OCI-LY7 (cell line): ENCODE data around the gene INTS3. TPM values are rescaled to one million over a fixed set of nuclear protein-coding genes. Genes with fewer than 3 reads are reported as not detected.

Experiments used
- BruUV-seq: library from RNA; stranded (reverse); fragments of 400-500 nt; replicated peaks from 2 replicates; lab custom pipeline; 2021; lab: Mats Ljungman, UMichigan
- CTCF ChIA-PET: fragments of 300-600 bp; sonication (Branson Sonifier 250); formaldehyde crosslinking; loops from one replicate; lab custom pipeline; 2022; ENCODE audit warnings: antibody characterized with exemption; ENCODE audit not compliant: unreplicated experiment; lab: Charles Lee
- POLR2A ChIA-PET: fragments of 300-600 bp; sonication (Branson Sonifier 250); formaldehyde crosslinking; loops from one replicate; lab custom pipeline; 2022; ENCODE audit warnings: antibody characterized with exemption; lab: Charles Lee
- DNase-seq: peaks from one replicate; pipeline ENCODE4 v3.0.0-alpha.2; 2015; ENCODE audit warnings: low spot score
- H2AFZ ChIP-seq: fragments of 200-600 bp; sonication (generic), shearing (Covaris generic); 2 replicates; pipeline ENCODE4 v1.6.1; 2014; ENCODE audit warnings: mild to moderate bottlenecking, antibody characterized with exemption, low read length, moderate library complexity
- H3K27ac ChIP-seq: fragments of 200-600 bp; sonication (generic); 2 replicates; pipeline ENCODE4 v1.5.1; 2014; ENCODE audit warnings: mixed run types, low read depth, mild to moderate bottlenecking, moderate library complexity, low read length, inconsistent platforms; ENCODE audit not compliant: poor library complexity, severe bottlenecking
- H3K36me3 ChIP-seq: fragments of 200-600 bp; sonication (generic); 2 replicates; pipeline ENCODE4 v1.6.1; 2014; ENCODE audit warnings: mild to moderate bottlenecking, antibody characterized with exemption, low read length, moderate library complexity, mixed read lengths; ENCODE audit not compliant: insufficient read depth
- H3K4me1 ChIP-seq: fragments of 200-600 bp; sonication (generic); 2 replicates; pipeline ENCODE4 v1.5.1; 2014; ENCODE audit warnings: mild to moderate bottlenecking, low read length; ENCODE audit not compliant: insufficient read depth, poor library complexity, severe bottlenecking
- H3K4me2 ChIP-seq: fragments of 200-600 bp; sonication (generic); 2 replicates; pipeline ENCODE4 v1.6.1; 2014; ENCODE audit warnings: mild to moderate bottlenecking, low read length
- H3K4me3 ChIP-seq: fragments of 200-600 bp; sonication (generic); 2 replicates; pipeline ENCODE4 v1.5.1; 2014; ENCODE audit warnings: mild to moderate bottlenecking, low read depth, low read length; ENCODE audit not compliant: poor library complexity, severe bottlenecking
- H3K79me2 ChIP-seq: fragments of 200-600 bp; sonication (generic); 2 replicates; pipeline ENCODE4 v1.6.1; 2016; ENCODE audit warnings: low read depth, mild to moderate bottlenecking, low read length, moderate library complexity, mixed read lengths; ENCODE audit not compliant: insufficient read depth
- H3K9me2 ChIP-seq: fragments of 200-600 bp; sonication (generic); 2 replicates; pipeline ENCODE4 v1.6.1; 2016; ENCODE audit warnings: mild to moderate bottlenecking, low read length, mixed read lengths; ENCODE audit not compliant: insufficient read depth
- H3K9me3 ChIP-seq: fragments of 200-600 bp; sonication (generic); 2 replicates; pipeline ENCODE4 v1.6.1; 2014; ENCODE audit warnings: mild to moderate bottlenecking, mixed run types, low read length, mixed read lengths
- H4K20me1 ChIP-seq: fragments of 200-600 bp; sonication (generic); 2 replicates; pipeline ENCODE4 v1.6.1; 2014; ENCODE audit warnings: mild to moderate bottlenecking, antibody characterized with exemption, low read length, moderate library complexity, mixed read lengths; ENCODE audit not compliant: insufficient read depth
- EZH2phosphoT487 ChIP-seq: fragments of 200-600 bp; sonication (generic); IDR thresholded peaks from 2 replicates; pipeline ENCODE4 v1.6.1; 2018; ENCODE audit warnings: low read depth, borderline replicate concordance, mild to moderate bottlenecking, mixed run types, antibody characterized with exemption, low read length, moderate library complexity, mixed read lengths
- intact Hi-C: fragments of 100-400 bp; cut with micrococcal nuclease; formaldehyde crosslinking; loops from one replicate; pipeline ENCODE4 v1.10.0; 2022; ENCODE audit not compliant: unreplicated experiment
- total RNA-seq, 2 experiments: library from RNA; depleted of rRNA in 1 of 2; stranded (reverse); fragments of >200 nt in 1 of 2; shearing (Covaris generic) in 1 of 2; gene quantifications; 2 replicates each; pipeline ENCODE4 v1.2.3, GENCODE V29; 2014 to 2022
- TF ChIP-seq, protein P1 (sequence below): fragments of 200-600 bp; sonication (generic); conservative IDR thresholded peaks from 2 replicates; pipeline ENCODE4 v1.5.1; 2014; ENCODE audit warnings: mild to moderate bottlenecking, antibody characterized with exemption, low read length, moderate library complexity, mixed read lengths

The INTS3 gene
- total RNA-seq, 2 experiments from 2014 or later = 33.5 to 67.3 TPM

GRCh38 chr1:153791648-153792253, 63.9 kb downstream of the INTS3 start:
- peak overlapping the region; percentile 33 for H3K4me3 ChIP-seq
- no peaks in the 10 kb centered on the region for H3K36me3 ChIP-seq
- no peaks in the 10 kb centered on the region for H3K9me3 ChIP-seq
- intact Hi-C loops = no loop called here
- H3K27ac ChIP-seq = peak overlapping the region; percentile 27
- peaks cover 29% of the 10 kb centered on the region for H3K4me1 ChIP-seq
- TF ChIP-seq, protein P1, sequence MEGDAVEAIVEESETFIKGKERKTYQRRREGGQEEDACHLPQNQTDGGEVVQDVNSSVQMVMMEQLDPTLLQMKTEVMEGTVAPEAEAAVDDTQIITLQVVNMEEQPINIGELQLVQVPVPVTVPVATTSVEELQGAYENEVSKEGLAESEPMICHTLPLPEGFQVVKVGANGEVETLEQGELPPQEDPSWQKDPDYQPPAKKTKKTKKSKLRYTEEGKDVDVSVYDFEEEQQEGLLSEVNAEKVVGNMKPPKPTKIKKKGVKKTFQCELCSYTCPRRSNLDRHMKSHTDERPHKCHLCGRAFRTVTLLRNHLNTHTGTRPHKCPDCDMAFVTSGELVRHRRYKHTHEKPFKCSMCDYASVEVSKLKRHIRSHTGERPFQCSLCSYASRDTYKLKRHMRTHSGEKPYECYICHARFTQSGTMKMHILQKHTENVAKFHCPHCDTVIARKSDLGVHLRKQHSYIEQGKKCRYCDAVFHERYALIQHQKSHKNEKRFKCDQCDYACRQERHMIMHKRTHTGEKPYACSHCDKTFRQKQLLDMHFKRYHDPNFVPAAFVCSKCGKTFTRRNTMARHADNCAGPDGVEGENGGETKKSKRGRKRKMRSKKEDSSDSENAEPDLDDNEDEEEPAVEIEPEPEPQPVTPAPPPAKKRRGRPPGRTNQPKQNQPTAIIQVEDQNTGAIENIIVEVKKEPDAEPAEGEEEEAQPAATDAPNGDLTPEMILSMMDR = 0 out of 2 replicates have a peak, but pooled peaks have one; percentile 13
- TF ChIP-seq EZH2phosphoT487 = no peak
- H3K4me2 ChIP-seq = peak overlapping the region; percentile 51
- no TSS peak for BruUV-seq
- ChIA-PET POLR2A (interaction anchor here (0.9 to 1.0 kb wide), 2 partner anchors 12 to 211 kb away, joined by 3 to 4 read pairs; no protein-coding TSS in a partner anchor), CTCF (no interaction called here)
- H2AFZ ChIP-seq = peak overlapping the region; percentile 50; the same call in 1 of the 2 replicates
- DNase-seq = peak; percentile 47
- H3K9me2 ChIP-seq = no peaks in the 10 kb centered on the region
- no peaks in the 10 kb centered on the region for H3K79me2 ChIP-seq
- H4K20me1 ChIP-seq = no peaks in the 10 kb centered on the region

DNA sequence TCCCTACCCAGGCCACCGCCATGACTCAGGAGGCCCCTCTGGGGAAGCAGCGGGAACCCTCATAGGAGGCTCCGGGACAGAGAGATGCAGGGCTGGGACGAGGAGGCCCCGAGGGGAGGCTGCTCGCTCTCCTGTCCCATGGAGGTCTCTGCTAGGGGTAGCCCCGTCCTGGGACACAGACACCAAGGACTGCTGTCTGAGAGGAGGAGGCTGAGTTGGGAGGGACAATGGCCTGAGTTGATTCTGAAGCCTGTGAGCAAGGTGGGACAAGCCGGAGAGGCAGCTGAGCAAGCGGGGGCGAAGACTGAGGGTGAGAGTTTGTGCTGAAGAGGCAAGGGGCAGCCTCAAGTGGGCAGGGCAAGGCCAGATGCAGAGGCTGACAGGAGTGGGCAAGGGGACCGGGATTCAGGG, 64.8 kb downstream of the INTS3 start:
- Histone ChIP-seq H3K4me3 (no peak overlapping the region), H3K79me2 (no peaks in the 10 kb centered on the region), H4K20me1 (no peaks in the 10 kb centered on the region), H3K36me3 (no peaks in the 10 kb centered on the region), H3K9me3 (no peaks in the 10 kb centered on the region), H3K4me2 (no peak overlapping the region), H3K27ac (no peak overlapping the region), H3K9me2 (no peaks in the 10 kb centered on the region), H2AFZ (no peak overlapping the region), H3K4me1 (peaks cover 32% of the 10 kb centered on the region)
- no peak for DNase-seq
- BruUV-seq = no TSS peak
- TF ChIP-seq EZH2phosphoT487 = no peak
- TF ChIP-seq, protein P1 = no peak
- POLR2A ChIA-PET = no interaction called here
- intact Hi-C loops = no loop called here
- CTCF ChIA-PET = no interaction called here
